ENCODE data around the gene SKAP1.
"Not testable (repeated sequence)": the region's sequence is repeated elsewhere in the genome, so short reads cannot be mapped to it uniquely, and the experiment has no call there.

SKAP1 gene

GRCh38 chr17:48363161-48363560 is 66.9 kb downstream of the SKAP1 start:
- H3K9me3 ChIP-seq (ENCODE audit: control insufficient read depth, low read length) = no peaks in the 10 kb centered on the region
- H3K4me3 ChIP-seq (ENCODE audit: low read length) = no peak overlapping the region
- H3K4me1 ChIP-seq (ENCODE audit: control insufficient read depth, insufficient read depth, low read length) = peaks cover 6% of the 10 kb centered on the region
- H3K27me3 ChIP-seq (replicated peaks; ENCODE audit: control insufficient read depth, insufficient read depth, low read length) = peaks cover 11% of the 10 kb centered on the region
- no peaks in the 10 kb centered on the region for H3K36me3 ChIP-seq (ENCODE audit: control insufficient read depth, insufficient read depth, low read length, severe bottlenecking)
- no peak for DNase-seq (ENCODE audit: low read depth)
- H3K9ac ChIP-seq (ENCODE audit: low read length) = no peak overlapping the region

DNA sequence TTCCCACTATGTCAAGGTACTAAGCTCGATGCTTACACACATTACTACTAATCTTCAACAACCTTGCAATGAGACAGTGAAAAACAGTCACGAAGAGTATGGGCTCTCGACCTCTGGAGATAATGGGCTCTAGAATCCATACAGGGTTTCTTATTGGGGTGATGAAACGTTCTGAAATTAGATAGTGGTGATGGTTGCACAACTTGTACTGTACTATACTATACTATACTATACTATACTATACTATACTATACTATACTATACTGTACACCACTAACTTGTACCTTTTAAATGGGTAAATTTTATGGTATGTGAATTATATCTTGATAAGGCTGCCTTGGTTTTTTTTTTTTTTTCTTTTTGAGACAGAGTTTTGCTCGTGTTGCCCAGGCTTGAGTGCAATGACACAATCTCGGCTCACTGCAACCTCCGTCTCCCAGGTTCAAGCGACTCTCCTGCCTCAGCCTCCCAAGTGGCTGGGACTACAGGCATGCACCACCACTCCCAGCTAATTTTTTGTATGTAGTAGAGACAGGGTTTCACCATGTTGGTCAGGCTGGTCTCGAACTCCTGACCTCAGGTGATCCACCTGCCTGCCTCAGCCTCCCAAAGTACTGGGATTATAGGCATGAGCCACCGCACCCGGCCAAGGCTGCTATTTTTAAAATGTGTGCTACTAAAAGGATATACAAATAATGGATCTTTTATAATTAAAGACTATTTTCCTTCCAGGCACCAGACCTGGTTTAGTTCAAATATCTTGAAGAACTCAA is 69.0 kb downstream of the SKAP1 start:
- not testable (repeated sequence) for H3K36me3 ChIP-seq (ENCODE audit: control insufficient read depth, insufficient read depth, low read length, severe bottlenecking); H3K27me3 ChIP-seq (replicated peaks; ENCODE audit: control insufficient read depth, insufficient read depth, low read length); H3K4me1 ChIP-seq (ENCODE audit: control insufficient read depth, insufficient read depth, low read length); H3K4me3 ChIP-seq (ENCODE audit: low read length); H3K9ac ChIP-seq (ENCODE audit: low read length); H3K9me3 ChIP-seq (ENCODE audit: control insufficient read depth, low read length); DNase-seq (ENCODE audit: low read depth)

- H3K27me3 ChIP-seq (replicated peaks; ENCODE audit: control insufficient read depth, insufficient read depth, low read length) = no peaks in the 10 kb centered on the region
Observed at GRCh38 chr17:48357779-48358602, 72.0 kb downstream of the SKAP1 start.

GRCh38 chr17:48356866-48357265 is 73.1 kb downstream of the SKAP1 start:
- no peaks in the 10 kb centered on the region for H3K36me3 ChIP-seq (ENCODE audit: control insufficient read depth, insufficient read depth, low read length, severe bottlenecking)
- no peaks in the 10 kb centered on the region for H3K27me3 ChIP-seq (replicated peaks; ENCODE audit: control insufficient read depth, insufficient read depth, low read length)
- H3K4me1 ChIP-seq (ENCODE audit: control insufficient read depth, insufficient read depth, low read length) = peaks cover 5% of the 10 kb centered on the region
- DNase-seq (ENCODE audit: low read depth) = no peak
- no peaks in the 10 kb centered on the region for H3K9me3 ChIP-seq (ENCODE audit: control insufficient read depth, low read length)
- H3K4me3 ChIP-seq (ENCODE audit: low read length) = no peak overlapping the region
- no peak overlapping the region for H3K9ac ChIP-seq (ENCODE audit: low read length)

More at GRCh38 chr17:48357779-48358602, 72.0 kb downstream of the SKAP1 start:
- H3K4me1 ChIP-seq (ENCODE audit: control insufficient read depth, insufficient read depth, low read length) = peaks cover 2% of the 10 kb centered on the region
- H3K36me3 ChIP-seq (ENCODE audit: control insufficient read depth, insufficient read depth, low read length, severe bottlenecking) = no peaks in the 10 kb centered on the region
- H3K9me3 ChIP-seq (ENCODE audit: control insufficient read depth, low read length) = no peaks in the 10 kb centered on the region
- no peak for DNase-seq (ENCODE audit: low read depth)
- no peak overlapping the region for H3K9ac ChIP-seq (ENCODE audit: low read length)
- H3K4me3 ChIP-seq (ENCODE audit: low read length) = no peak overlapping the region

DNA sequence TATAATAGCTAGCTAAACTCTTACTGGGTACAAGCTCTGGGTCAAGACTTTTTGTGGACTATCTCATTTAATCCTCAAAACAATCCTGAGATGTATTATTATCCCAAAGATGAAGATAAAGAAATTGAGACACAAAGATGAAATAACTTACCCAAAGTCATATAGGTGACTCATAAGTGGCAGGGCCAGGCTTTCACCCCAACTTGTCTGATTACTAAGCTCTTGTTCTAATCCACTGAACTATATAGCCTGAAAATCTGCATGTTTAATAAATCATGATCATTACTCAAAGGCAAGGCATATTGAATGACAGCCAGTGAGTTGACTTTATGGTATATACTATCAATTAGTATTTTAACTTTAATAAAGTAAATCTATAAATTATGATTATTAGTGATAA is 77.4 kb downstream of the SKAP1 start:
- Histone ChIP-seq H3K4me1 (ENCODE audit: control insufficient read depth, insufficient read depth, low read length) (peaks cover 8% of the 10 kb centered on the region), H3K9me3 (ENCODE audit: control insufficient read depth, low read length) (no peaks in the 10 kb centered on the region), H3K27me3 (replicated peaks; ENCODE audit: control insufficient read depth, insufficient read depth, low read length) (no peaks in the 10 kb centered on the region), H3K4me3 (ENCODE audit: low read length) (no peak overlapping the region), H3K36me3 (ENCODE audit: control insufficient read depth, insufficient read depth, low read length, severe bottlenecking) (no peaks in the 10 kb centered on the region), H3K9ac (ENCODE audit: low read length) (no peak overlapping the region)
- DNase-seq (ENCODE audit: low read depth) = no peak

- DNase-seq (ENCODE audit: low read depth) = peak; percentile 74
Observed at GRCh38 chr17:48351911-48352332, 78.1 kb downstream of the SKAP1 start.

GRCh38 chr17:48348352-48348751 is 81.7 kb downstream of the SKAP1 start:
- Histone ChIP-seq H3K27me3 (replicated peaks; ENCODE audit: control insufficient read depth, insufficient read depth, low read length) (no peaks in the 10 kb centered on the region), H3K4me1 (ENCODE audit: control insufficient read depth, insufficient read depth, low read length) (peaks cover 8% of the 10 kb centered on the region), H3K4me3 (ENCODE audit: low read length) (no peak overlapping the region), H3K36me3 (ENCODE audit: control insufficient read depth, insufficient read depth, low read length, severe bottlenecking) (no peaks in the 10 kb centered on the region), H3K9me3 (ENCODE audit: control insufficient read depth, low read length) (no peaks in the 10 kb centered on the region), H3K9ac (ENCODE audit: low read length) (no peak overlapping the region)
- no peak for DNase-seq (ENCODE audit: low read depth)

More at GRCh38 chr17:48351911-48352332, 78.1 kb downstream of the SKAP1 start:
- Histone ChIP-seq H3K36me3 (ENCODE audit: control insufficient read depth, insufficient read depth, low read length, severe bottlenecking) (no peaks in the 10 kb centered on the region), H3K27me3 (replicated peaks; ENCODE audit: control insufficient read depth, insufficient read depth, low read length) (no peaks in the 10 kb centered on the region), H3K9me3 (ENCODE audit: control insufficient read depth, low read length) (no peaks in the 10 kb centered on the region), H3K9ac (ENCODE audit: low read length) (no peak overlapping the region), H3K4me1 (ENCODE audit: control insufficient read depth, insufficient read depth, low read length) (peaks cover 8% of the 10 kb centered on the region), H3K4me3 (ENCODE audit: low read length) (no peak overlapping the region)

DNA sequence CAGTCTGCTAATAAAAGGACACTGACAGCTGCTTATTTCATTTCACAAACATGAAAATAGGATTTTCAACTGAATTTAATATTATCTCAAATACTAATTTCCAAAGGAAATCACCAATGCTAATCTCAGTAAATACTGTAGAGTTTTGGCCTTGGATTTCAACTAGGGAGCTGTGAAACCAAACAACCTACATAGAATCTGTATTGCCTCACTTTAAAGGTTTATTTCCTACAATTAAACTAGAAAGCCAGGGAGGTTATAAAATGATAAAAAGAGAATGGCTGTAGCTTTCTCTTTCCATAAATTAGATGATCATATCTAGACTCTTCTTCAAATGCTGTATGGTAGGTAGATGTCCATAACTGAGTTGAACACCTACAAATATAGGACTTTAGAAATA is 82.8 kb downstream of the SKAP1 start:
- H3K27me3 ChIP-seq (replicated peaks; ENCODE audit: control insufficient read depth, insufficient read depth, low read length) = no peaks in the 10 kb centered on the region

DNA sequence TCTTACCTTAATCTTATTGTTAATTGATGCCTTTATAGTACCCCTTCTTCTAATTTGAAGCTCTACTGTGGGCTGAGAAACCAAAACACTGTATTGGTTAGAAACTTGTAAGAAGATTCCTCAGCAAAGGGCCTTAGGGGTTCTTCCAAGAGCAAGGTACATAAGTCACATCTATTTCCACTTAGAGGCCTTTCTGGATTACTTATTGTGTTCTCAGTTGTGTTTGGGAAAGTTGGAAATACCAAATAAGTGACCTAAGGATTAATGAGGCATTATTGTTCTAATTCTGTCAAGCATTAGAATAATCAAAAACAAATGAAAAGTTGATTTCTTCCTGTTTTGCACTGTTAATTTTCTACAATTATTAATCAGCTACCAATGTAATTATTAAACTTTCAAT is 85.8 kb downstream of the SKAP1 start:
- Histone ChIP-seq H3K27me3 (replicated peaks; ENCODE audit: control insufficient read depth, insufficient read depth, low read length) (no peaks in the 10 kb centered on the region), H3K9ac (ENCODE audit: low read length) (no peak overlapping the region), H3K9me3 (ENCODE audit: control insufficient read depth, low read length) (no peaks in the 10 kb centered on the region), H3K4me1 (ENCODE audit: control insufficient read depth, insufficient read depth, low read length) (peaks cover 3% of the 10 kb centered on the region), H3K4me3 (ENCODE audit: low read length) (no peak overlapping the region), H3K36me3 (ENCODE audit: control insufficient read depth, insufficient read depth, low read length, severe bottlenecking) (no peaks in the 10 kb centered on the region)
- no peak for DNase-seq (ENCODE audit: low read depth)

More for the DNA sequence above, 82.8 kb downstream of the SKAP1 start:
- no peak overlapping the region for H3K9ac ChIP-seq (ENCODE audit: low read length)
- H3K4me3 ChIP-seq (ENCODE audit: low read length) = no peak overlapping the region
- no peak for DNase-seq (ENCODE audit: low read depth)
- no peaks in the 10 kb centered on the region for H3K36me3 ChIP-seq (ENCODE audit: control insufficient read depth, insufficient read depth, low read length, severe bottlenecking)
- H3K4me1 ChIP-seq (ENCODE audit: control insufficient read depth, insufficient read depth, low read length) = peaks cover 6% of the 10 kb centered on the region
- H3K9me3 ChIP-seq (ENCODE audit: control insufficient read depth, low read length) = no peaks in the 10 kb centered on the region

DNA sequence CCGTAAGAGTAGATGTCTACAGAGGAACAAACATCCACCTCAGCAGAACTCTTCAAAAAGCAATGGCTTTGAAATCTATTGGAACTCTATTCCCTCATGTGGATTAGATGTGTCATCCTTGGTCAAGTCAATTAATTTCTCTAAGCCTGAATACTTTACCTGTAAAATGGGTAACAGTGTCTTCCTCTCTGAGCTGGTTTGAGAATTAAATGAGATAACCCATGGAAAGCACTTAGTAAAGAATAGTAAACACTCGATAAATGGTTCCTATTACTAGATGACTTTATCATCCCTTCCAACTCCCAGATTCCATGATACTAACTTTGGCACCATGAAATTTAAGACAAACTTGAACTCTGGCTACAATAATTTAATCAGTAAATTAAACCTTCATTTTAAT is 89.1 kb downstream of the SKAP1 start:
- Histone ChIP-seq H3K9me3 (ENCODE audit: control insufficient read depth, low read length) (no peaks in the 10 kb centered on the region), H3K27me3 (replicated peaks; ENCODE audit: control insufficient read depth, insufficient read depth, low read length) (no peaks in the 10 kb centered on the region), H3K36me3 (ENCODE audit: control insufficient read depth, insufficient read depth, low read length, severe bottlenecking) (no peaks in the 10 kb centered on the region), H3K9ac (ENCODE audit: low read length) (no peak overlapping the region), H3K4me1 (ENCODE audit: control insufficient read depth, insufficient read depth, low read length) (no peaks in the 10 kb centered on the region), H3K4me3 (ENCODE audit: low read length) (no peak overlapping the region)
- no peak for DNase-seq (ENCODE audit: low read depth)

GRCh38 chr17:48338720-48339119 is 91.3 kb downstream of the SKAP1 start:
- H3K9ac ChIP-seq (ENCODE audit: low read length) = no peak overlapping the region
- H3K36me3 ChIP-seq (ENCODE audit: control insufficient read depth, insufficient read depth, low read length, severe bottlenecking) = no peaks in the 10 kb centered on the region
- no peak overlapping the region for H3K4me3 ChIP-seq (ENCODE audit: low read length)
- H3K27me3 ChIP-seq (replicated peaks; ENCODE audit: control insufficient read depth, insufficient read depth, low read length) = no peaks in the 10 kb centered on the region
- H3K9me3 ChIP-seq (ENCODE audit: control insufficient read depth, low read length) = no peaks in the 10 kb centered on the region
- no peak for DNase-seq (ENCODE audit: low read depth)
- H3K4me1 ChIP-seq (ENCODE audit: control insufficient read depth, insufficient read depth, low read length) = peaks cover 3% of the 10 kb centered on the region

Measured in adipocyte (in vitro differentiated cells).